ENCODE measurements around the gene PCK1.

PCK1 gene

GRCh38 chr20:57536771-57537724, 23.9 kb upstream of the PCK1 start:
- Histone ChIP-seq H3K27me3 (replicated peaks; ENCODE audit: control insufficient read depth, insufficient read depth, low read length) (peaks cover 65% of the 10 kb centered on the region), H3K9ac (ENCODE audit: low read length) (no peak overlapping the region), H3K4me1 (ENCODE audit: control insufficient read depth, insufficient read depth, low read length) (no peaks in the 10 kb centered on the region), H3K36me3 (ENCODE audit: control insufficient read depth, insufficient read depth, low read length, severe bottlenecking) (no peaks in the 10 kb centered on the region), H3K9me3 (ENCODE audit: control insufficient read depth, low read length) (peaks cover 48% of the 10 kb centered on the region), H3K4me3 (ENCODE audit: low read length) (no peak overlapping the region)
- no peak for DNase-seq (ENCODE audit: low read depth)

GRCh38 chr20:57537822-57538221, 23.1 kb upstream of the PCK1 start:
- H3K4me3 ChIP-seq (ENCODE audit: low read length): no peak overlapping the region
- no peak overlapping the region for H3K9ac ChIP-seq (ENCODE audit: low read length)
- peaks cover 63% of the 10 kb centered on the region for H3K27me3 ChIP-seq (replicated peaks; ENCODE audit: control insufficient read depth, insufficient read depth, low read length)
- no peaks in the 10 kb centered on the region for H3K4me1 ChIP-seq (ENCODE audit: control insufficient read depth, insufficient read depth, low read length)
- H3K9me3 ChIP-seq (ENCODE audit: control insufficient read depth, low read length): peaks cover 48% of the 10 kb centered on the region
- no peak for DNase-seq (ENCODE audit: low read depth)
- H3K36me3 ChIP-seq (ENCODE audit: control insufficient read depth, insufficient read depth, low read length, severe bottlenecking): no peaks in the 10 kb centered on the region

GRCh38 chr20:57539889-57540288, 21.0 kb upstream of the PCK1 start:
- Histone ChIP-seq H3K4me3 (ENCODE audit: low read length) (no peak overlapping the region), H3K27me3 (replicated peaks; ENCODE audit: control insufficient read depth, insufficient read depth, low read length) (peaks cover 58% of the 10 kb centered on the region), H3K4me1 (ENCODE audit: control insufficient read depth, insufficient read depth, low read length) (no peaks in the 10 kb centered on the region), H3K36me3 (ENCODE audit: control insufficient read depth, insufficient read depth, low read length, severe bottlenecking) (no peaks in the 10 kb centered on the region), H3K9ac (ENCODE audit: low read length) (no peak overlapping the region), H3K9me3 (ENCODE audit: control insufficient read depth, low read length) (peaks cover 41% of the 10 kb centered on the region)
- DNase-seq (ENCODE audit: low read depth): no peak

- no peak for DNase-seq (ENCODE audit: low read depth)
- H3K27me3 ChIP-seq (replicated peaks; ENCODE audit: control insufficient read depth, insufficient read depth, low read length): peaks cover 61% of the 10 kb centered on the region
- no peak overlapping the region for H3K9ac ChIP-seq (ENCODE audit: low read length)
- H3K4me3 ChIP-seq (ENCODE audit: low read length): no peak overlapping the region
- peaks cover 32% of the 10 kb centered on the region for H3K9me3 ChIP-seq (ENCODE audit: control insufficient read depth, low read length)
- H3K36me3 ChIP-seq (ENCODE audit: control insufficient read depth, insufficient read depth, low read length, severe bottlenecking): no peaks in the 10 kb centered on the region
- H3K4me1 ChIP-seq (ENCODE audit: control insufficient read depth, insufficient read depth, low read length): no peaks in the 10 kb centered on the region
Observed at GRCh38 chr20:57540890-57541580, 19.9 kb upstream of the PCK1 start.

- peaks cover 6% of the 10 kb centered on the region for H3K9me3 ChIP-seq (ENCODE audit: control insufficient read depth, low read length)
- no peaks in the 10 kb centered on the region for H3K36me3 ChIP-seq (ENCODE audit: control insufficient read depth, insufficient read depth, low read length, severe bottlenecking)
- no peak for DNase-seq (ENCODE audit: low read depth)
- H3K4me1 ChIP-seq (ENCODE audit: control insufficient read depth, insufficient read depth, low read length): no peaks in the 10 kb centered on the region
- no peak overlapping the region for H3K4me3 ChIP-seq (ENCODE audit: low read length)
- H3K27me3 ChIP-seq (replicated peaks; ENCODE audit: control insufficient read depth, insufficient read depth, low read length): peaks cover 56% of the 10 kb centered on the region
- H3K9ac ChIP-seq (ENCODE audit: low read length): no peak overlapping the region
Observed at GRCh38 chr20:57543754-57544153, 17.2 kb upstream of the PCK1 start.

- no peak overlapping the region for H3K9ac ChIP-seq (ENCODE audit: low read length)
- DNase-seq (ENCODE audit: low read depth): no peak
- H3K4me1 ChIP-seq (ENCODE audit: control insufficient read depth, insufficient read depth, low read length): no peaks in the 10 kb centered on the region
- peaks cover 65% of the 10 kb centered on the region for H3K27me3 ChIP-seq (replicated peaks; ENCODE audit: control insufficient read depth, insufficient read depth, low read length)
- H3K9me3 ChIP-seq (ENCODE audit: control insufficient read depth, low read length): no peaks in the 10 kb centered on the region
- H3K4me3 ChIP-seq (ENCODE audit: low read length): no peak overlapping the region
- no peaks in the 10 kb centered on the region for H3K36me3 ChIP-seq (ENCODE audit: control insufficient read depth, insufficient read depth, low read length, severe bottlenecking)
Observed at GRCh38 chr20:57544838-57545564, 15.9 kb upstream of the PCK1 start.

GRCh38 chr20:57545927-57546662, 14.8 kb upstream of the PCK1 start:
- Histone ChIP-seq H3K27me3 (replicated peaks; ENCODE audit: control insufficient read depth, insufficient read depth, low read length) (peaks cover 62% of the 10 kb centered on the region), H3K9me3 (ENCODE audit: control insufficient read depth, low read length) (no peaks in the 10 kb centered on the region), H3K4me1 (ENCODE audit: control insufficient read depth, insufficient read depth, low read length) (no peaks in the 10 kb centered on the region), H3K4me3 (ENCODE audit: low read length) (no peak overlapping the region), H3K9ac (ENCODE audit: low read length) (no peak overlapping the region), H3K36me3 (ENCODE audit: control insufficient read depth, insufficient read depth, low read length, severe bottlenecking) (no peaks in the 10 kb centered on the region)
- DNase-seq (ENCODE audit: low read depth): no peak

- Histone ChIP-seq H3K4me3 (ENCODE audit: low read length) (no peak overlapping the region), H3K27me3 (replicated peaks; ENCODE audit: control insufficient read depth, insufficient read depth, low read length) (peaks cover 60% of the 10 kb centered on the region)
- no peak for DNase-seq (ENCODE audit: low read depth)
Observed at GRCh38 chr20:57546956-57547649, 13.8 kb upstream of the PCK1 start.

GRCh38 chr20:57548177-57549058, 12.5 kb upstream of the PCK1 start:
- no peaks in the 10 kb centered on the region for H3K36me3 ChIP-seq (ENCODE audit: control insufficient read depth, insufficient read depth, low read length, severe bottlenecking)
- no peak overlapping the region for H3K4me3 ChIP-seq (ENCODE audit: low read length)
- peaks cover 60% of the 10 kb centered on the region for H3K27me3 ChIP-seq (replicated peaks; ENCODE audit: control insufficient read depth, insufficient read depth, low read length)
- H3K9me3 ChIP-seq (ENCODE audit: control insufficient read depth, low read length): peaks cover 3% of the 10 kb centered on the region
- DNase-seq (ENCODE audit: low read depth): no peak
- peaks cover 16% of the 10 kb centered on the region for H3K4me1 ChIP-seq (ENCODE audit: control insufficient read depth, insufficient read depth, low read length)
- no peak overlapping the region for H3K9ac ChIP-seq (ENCODE audit: low read length)

More at GRCh38 chr20:57546956-57547649, 13.8 kb upstream of the PCK1 start:
- no peak overlapping the region for H3K9ac ChIP-seq (ENCODE audit: low read length)
- H3K4me1 ChIP-seq (ENCODE audit: control insufficient read depth, insufficient read depth, low read length): peaks cover 3% of the 10 kb centered on the region
- peaks cover 3% of the 10 kb centered on the region for H3K9me3 ChIP-seq (ENCODE audit: control insufficient read depth, low read length)
- H3K36me3 ChIP-seq (ENCODE audit: control insufficient read depth, insufficient read depth, low read length, severe bottlenecking): no peaks in the 10 kb centered on the region

Measured in adipocyte (in vitro differentiated cells).